Neuronal stem cell (in vitro differentiated cells): ENCODE measurements around the gene RAB8A.
"Not testable (repeated sequence)": the region's sequence is repeated elsewhere in the genome, so short reads cannot be mapped to it uniquely, and the experiment has no call there.

Experiments
- DNase-seq: peaks from one replicate; pipeline ENCODE4 v3.0.0-alpha.2; 2013; ENCODE audit warnings: low spot score
- H2AFZ ChIP-seq: one replicate; pipeline ENCODE4 v1.6.1; 2013; ENCODE audit warnings: mild to moderate bottlenecking, low read length, inconsistent platforms
- H2AK5ac ChIP-seq: 2 replicates; pipeline ENCODE4 v1.6.1; 2013; ENCODE audit warnings: low read depth, mild to moderate bottlenecking, inconsistent platforms, low read length, moderate library complexity, mixed read lengths
- H2BK120ac ChIP-seq: 2 replicates; pipeline ENCODE4 v1.6.1; 2013; ENCODE audit warnings: low read depth, mild to moderate bottlenecking, inconsistent platforms, low read length, moderate library complexity, mixed read lengths
- H2BK12ac ChIP-seq: one replicate; pipeline ENCODE4 v1.6.1; 2013; ENCODE audit warnings: low read length, inconsistent platforms
- H2BK15ac ChIP-seq: 2 replicates; pipeline ENCODE4 v1.6.1; 2013; ENCODE audit warnings: mild to moderate bottlenecking, low read length, inconsistent platforms, mixed read lengths
- H2BK5ac ChIP-seq: one replicate; pipeline ENCODE4 v1.6.1; 2013; ENCODE audit warnings: inconsistent platforms, mild to moderate bottlenecking, low read length, moderate library complexity
- H3K14ac ChIP-seq: one replicate; pipeline ENCODE4 v1.6.1; 2013; ENCODE audit warnings: low read length, inconsistent platforms
- H3K18ac ChIP-seq: 2 replicates; pipeline ENCODE4 v1.6.1; 2013; ENCODE audit warnings: low read length, inconsistent platforms
- H3K23ac ChIP-seq: 2 replicates; pipeline ENCODE4 v1.6.1; 2013; ENCODE audit warnings: low read depth, mild to moderate bottlenecking, mixed read lengths, low read length, inconsistent platforms; ENCODE audit not compliant: poor library complexity
- H3K27ac ChIP-seq: replicated peaks from 3 replicates; pipeline ENCODE4 v1.5.1; 2013; ENCODE audit warnings: low read length, inconsistent platforms
- H3K27me3 ChIP-seq, 3 experiments: 2 replicates each; pipeline ENCODE4 v1.6.1; 2013; ENCODE audit warnings: low read length in 3 of 3, mild to moderate bottlenecking in 2 of 3, inconsistent platforms in 1 of 3, low read depth in 1 of 3, mixed read lengths in 1 of 3, moderate library complexity in 1 of 3; ENCODE audit not compliant: control insufficient read depth in 3 of 3, insufficient read depth in 3 of 3
- H3K36me3 ChIP-seq, 2 donors: replicated peaks in 1 of 2; 2 replicates each; pipeline ENCODE4 v1.6.1; 2013; ENCODE audit warnings: low read length in 2 of 2; ENCODE audit not compliant: control insufficient read depth in 2 of 2, insufficient read depth in 2 of 2
- H3K4ac ChIP-seq: 2 replicates; pipeline ENCODE4 v1.6.1; 2013; ENCODE audit warnings: inconsistent platforms, mild to moderate bottlenecking, low read length, moderate library complexity
- H3K4me1 ChIP-seq, 2 donors: 1 replicate in 1 of 2; 2 replicates in 1 of 2; pipeline ENCODE4 v1.6.1; 2013; ENCODE audit warnings: low read length in 2 of 2, low read depth in 1 of 2; ENCODE audit not compliant: control insufficient read depth in 2 of 2, insufficient read depth in 1 of 2
- H3K4me2 ChIP-seq: one replicate; pipeline ENCODE4 v1.6.1; 2013; ENCODE audit warnings: mild to moderate bottlenecking, low read length, inconsistent platforms; ENCODE audit not compliant: insufficient read depth, poor library complexity, severe bottlenecking
- H3K4me3 ChIP-seq, 2 donors: 2 replicates each; pipeline ENCODE4 v1.5.1; 2013; ENCODE audit warnings: low read length in 2 of 2, mild to moderate bottlenecking in 2 of 2, inconsistent platforms in 1 of 2, moderate library complexity in 1 of 2
- H3K79me1 ChIP-seq: one replicate; pipeline ENCODE4 v1.6.1; 2013; ENCODE audit warnings: low read depth, mild to moderate bottlenecking, inconsistent platforms, low read length, moderate library complexity
- H3K9ac ChIP-seq: one replicate; pipeline ENCODE4 v1.6.1; 2013; ENCODE audit warnings: mild to moderate bottlenecking, low read depth, low read length, inconsistent platforms; ENCODE audit not compliant: poor library complexity
- H3K9me3 ChIP-seq, 2 donors: replicated peaks in 1 of 2; 2 replicates each; pipeline versions ENCODE3 to v1.6.1; 2013; ENCODE audit warnings: low read length in 2 of 2, mild to moderate bottlenecking in 2 of 2, inconsistent platforms in 1 of 2, low read depth in 1 of 2, mixed read lengths in 1 of 2, moderate library complexity in 1 of 2; ENCODE audit not compliant: control insufficient read depth in 2 of 2, insufficient read depth in 1 of 2
- H4K8ac ChIP-seq: one replicate; pipeline ENCODE4 v1.6.1; 2013; ENCODE audit warnings: low read depth, mild to moderate bottlenecking, inconsistent platforms, low read length, moderate library complexity
- H4K91ac ChIP-seq: one replicate; pipeline ENCODE4 v1.6.1; 2013; ENCODE audit warnings: low read length, low read depth, mild to moderate bottlenecking, inconsistent platforms; ENCODE audit not compliant: poor library complexity
- WGBS, 2 donors: extraction: QIAGEN DNeasy Blood & Tissue Kit; methylation state at CpG; one replicate each; pipeline ENCODE4 v1.1.7; 2013; ENCODE audit warnings: missing lambda C conversion rate in 2 of 2, mixed read lengths in 1 of 2; ENCODE audit not compliant: insufficient read length in 2 of 2, insufficient replicate concordance in 1 of 2; ENCODE audit errors: extremely low coverage in 2 of 2; 5-methylcytosine and 5-hydroxymethylcytosine counted together

The RAB8A gene

GRCh38 chr19:16170134-16170533 is 58.4 kb downstream of the RAB8A start:
- no peak overlapping the region for H3K18ac ChIP-seq
- WGBS, 2 donors, result no CpG with 5 or more reads among the region's 1 CpG
- H3K14ac ChIP-seq, result no peak overlapping the region
- no peak overlapping the region for H4K91ac ChIP-seq
- H3K4ac ChIP-seq, result no peak overlapping the region
- no peaks in the 10 kb centered on the region for H3K27me3 ChIP-seq
- H3K36me3 ChIP-seq, result no peaks in the 10 kb centered on the region
- H3K79me1 ChIP-seq, result no peaks in the 10 kb centered on the region
- H2BK15ac ChIP-seq, result no peak overlapping the region
- no peak overlapping the region for H2AK5ac ChIP-seq
- H3K9me3 ChIP-seq, result peaks cover 0 to 3% of the 10 kb centered on the region in 2 donors
- H2AFZ ChIP-seq, result no peak overlapping the region
- H3K23ac ChIP-seq, result no peak overlapping the region
- no peak overlapping the region for H3K9ac ChIP-seq
- H4K8ac ChIP-seq, result no peak overlapping the region
- H2BK5ac ChIP-seq, result no peak overlapping the region
- H3K27ac ChIP-seq, result no peak overlapping the region
- no peak overlapping the region for H3K4me3 ChIP-seq
- no peaks in the 10 kb centered on the region for H3K4me1 ChIP-seq
- H2BK120ac ChIP-seq, result no peak overlapping the region
- H3K4me2 ChIP-seq, result no peak overlapping the region
- no peak for DNase-seq
- H2BK12ac ChIP-seq, result no peak overlapping the region

DNA sequence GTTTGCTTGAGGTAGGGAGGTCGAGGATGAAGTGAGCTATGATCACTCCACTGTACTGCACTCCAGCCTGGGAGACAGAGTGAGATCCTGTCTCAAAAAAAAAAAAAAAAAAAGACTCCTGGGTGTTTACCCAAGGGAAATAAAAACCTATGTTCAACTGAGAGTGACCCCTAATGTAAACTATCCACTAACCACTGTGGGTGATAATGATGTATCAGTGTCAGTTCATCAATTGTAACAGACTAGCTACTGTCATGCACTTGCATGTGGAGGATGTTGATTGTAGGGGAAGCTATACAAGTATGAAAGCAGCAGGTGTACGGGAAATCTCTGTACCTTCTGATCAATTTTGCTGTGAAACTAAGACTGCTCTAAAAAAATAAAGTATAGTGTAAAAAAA is 64.3 kb downstream of the RAB8A start:
- Histone ChIP-seq H3K9me3 (peaks cover 0 to 2% of the 10 kb centered on the region in 2 donors), H2BK5ac (no peak overlapping the region), H4K91ac (no peak overlapping the region), H3K4ac (no peak overlapping the region), H2BK120ac (no peak overlapping the region), H3K9ac (no peak overlapping the region), H3K23ac (no peak overlapping the region), H3K18ac (no peak overlapping the region), H3K27ac (no peak overlapping the region), H2BK12ac (no peak overlapping the region), H2AK5ac (no peak overlapping the region), H2BK15ac (no peak overlapping the region), H3K14ac (no peak overlapping the region), H3K36me3 (no peaks in the 10 kb centered on the region), H3K79me1 (no peaks in the 10 kb centered on the region), H2AFZ (no peak overlapping the region), H3K4me3 (no peak overlapping the region), H3K4me1 (no peaks in the 10 kb centered on the region), H3K27me3 (no peaks in the 10 kb centered on the region), H3K4me2 (no peak overlapping the region), H4K8ac (no peak overlapping the region)
- no CpG with 5 or more reads among the region's 2 CpGs for WGBS, 2 donors
- DNase-seq, result no peak

DNA sequence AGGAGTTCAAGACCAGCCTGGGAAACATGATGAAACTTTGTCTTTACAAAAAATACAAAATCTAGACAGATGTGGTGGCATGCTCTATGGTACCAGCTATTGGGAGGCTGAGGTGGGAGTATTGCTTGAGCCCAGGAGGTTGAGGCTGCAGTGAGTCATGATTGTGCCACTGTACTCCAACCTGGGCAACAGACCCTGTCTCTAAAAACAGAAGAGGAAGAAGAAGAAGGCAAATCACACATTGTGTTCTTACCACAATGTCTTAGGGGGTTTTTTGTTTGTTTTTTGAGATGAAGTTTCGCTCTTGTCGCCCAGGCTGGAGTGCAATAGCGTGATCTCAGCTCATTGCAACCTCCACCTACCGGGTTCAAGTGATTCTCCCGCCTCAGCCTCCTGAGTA is 67.2 kb downstream of the RAB8A start:
- H2AK5ac ChIP-seq, H3K23ac ChIP-seq, H3K14ac ChIP-seq, H3K4me2 ChIP-seq, H3K27me3 ChIP-seq, H3K4me3 ChIP-seq, H3K4ac ChIP-seq, H3K9ac ChIP-seq, H3K9me3 ChIP-seq, H2BK5ac ChIP-seq, H3K18ac ChIP-seq, H3K79me1 ChIP-seq, H3K4me1 ChIP-seq, H2BK12ac ChIP-seq, H3K36me3 ChIP-seq, H2AFZ ChIP-seq, H4K91ac ChIP-seq, H2BK15ac ChIP-seq, DNase-seq, H4K8ac ChIP-seq, H2BK120ac ChIP-seq, H3K27ac ChIP-seq: not testable (repeated sequence)
- WGBS, 2 donors, result no CpG with 5 or more reads among the region's 5 CpGs

- DNase-seq, result no peak
- Histone ChIP-seq H2AFZ (no peak overlapping the region), H2BK15ac (no peak overlapping the region), H3K4ac (no peak overlapping the region), H2AK5ac (no peak overlapping the region), H3K79me1 (no peaks in the 10 kb centered on the region), H3K4me1 (no peaks in the 10 kb centered on the region), H3K27me3 (no peaks in the 10 kb centered on the region), H3K4me3 (no peak overlapping the region), H2BK5ac (no peak overlapping the region), H3K9ac (no peak overlapping the region), H2BK120ac (no peak overlapping the region), H3K9me3 (no peaks in the 10 kb centered on the region), H3K23ac (no peak overlapping the region), H3K18ac (no peak overlapping the region), H4K8ac (no peak overlapping the region), H3K27ac (no peak overlapping the region), H3K4me2 (no peak overlapping the region), H2BK12ac (no peak overlapping the region), H4K91ac (no peak overlapping the region), H3K14ac (no peak overlapping the region), H3K36me3 (no peaks in the 10 kb centered on the region)
- no CpG with 5 or more reads among the region's 4 CpGs for WGBS, 2 donors
Observed at GRCh38 chr19:16180611-16181010, 68.9 kb downstream of the RAB8A start.
